ENCODE results near the gene SH2D2A.

The SH2D2A gene

GRCh38 chr1:156816561-156817328 is at the start of gene SH2D2A:
Gene SH2D2A, minus strand, starts transcription at chr1:156816848. Its CDS starts 140 bp downstream, at chr1:156816708.
- DNase-seq (ENCODE audit: low read depth): no peak

DNA sequence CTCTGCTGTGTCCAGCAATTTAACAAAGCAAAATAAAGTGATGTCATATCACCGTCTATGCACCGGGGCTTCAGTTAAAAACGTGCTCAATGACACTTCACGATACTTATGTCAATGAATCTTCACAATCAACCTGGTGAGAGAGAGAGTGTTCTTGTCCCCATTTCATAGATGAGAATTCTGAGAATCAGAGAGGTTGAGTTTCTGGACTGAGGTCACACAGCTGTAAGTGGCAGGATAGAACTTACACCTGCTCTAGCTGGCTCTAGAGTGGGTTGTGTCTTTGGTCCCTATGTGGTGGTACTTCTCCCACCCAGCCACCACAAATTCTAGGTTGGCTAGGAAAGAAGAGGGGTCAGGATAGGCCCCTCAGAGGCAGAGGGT is 49.2 kb upstream of the SH2D2A start:
- DNase-seq (ENCODE audit: low read depth): no peak

GRCh38 chr1:156865258-156865657 is 48.6 kb upstream of the SH2D2A start:
- no peak for DNase-seq (ENCODE audit: low read depth)

DNA sequence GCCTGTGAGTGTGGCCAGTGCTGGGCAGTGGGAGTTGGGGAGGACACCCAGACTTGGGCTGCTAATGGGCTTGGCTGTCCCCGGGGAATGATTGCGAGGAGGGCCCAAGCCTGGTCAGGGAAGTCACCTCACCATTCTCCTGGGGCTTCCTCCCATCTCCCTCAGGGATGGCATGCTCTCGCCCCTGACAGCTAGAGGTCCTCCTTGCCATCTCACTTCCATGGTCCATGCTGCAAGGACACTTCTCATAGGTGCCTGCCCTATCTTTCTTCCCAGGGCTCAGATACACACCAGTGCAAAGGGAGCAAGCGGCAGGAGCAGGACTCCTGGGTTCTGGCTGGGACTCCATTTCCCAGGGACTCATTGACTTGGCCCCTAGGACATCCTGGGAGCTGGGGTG is 48.1 kb upstream of the SH2D2A start:
- DNase-seq (ENCODE audit: low read depth): no peak

DNA sequence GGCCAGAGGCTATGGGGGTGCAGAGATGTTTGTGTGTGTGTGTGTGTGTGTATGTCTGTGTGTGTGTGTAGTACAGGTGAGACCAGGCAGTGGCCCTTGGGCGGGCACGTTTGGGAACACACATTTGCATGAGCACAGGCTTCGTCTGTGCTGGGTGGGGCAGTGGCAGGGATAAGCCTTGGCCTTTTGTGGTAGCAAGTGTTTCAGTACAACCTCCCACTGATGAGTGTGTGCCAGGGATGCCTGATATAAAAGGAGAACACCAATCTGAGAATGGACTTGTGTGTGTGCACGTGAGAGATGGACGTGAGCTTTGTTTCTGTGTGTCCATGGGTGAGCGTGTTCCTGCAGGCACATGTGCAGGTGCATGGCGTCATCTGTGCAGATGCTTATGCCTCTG is 47.0 kb upstream of the SH2D2A start:
- DNase-seq (ENCODE audit: low read depth): no peak

DNA sequence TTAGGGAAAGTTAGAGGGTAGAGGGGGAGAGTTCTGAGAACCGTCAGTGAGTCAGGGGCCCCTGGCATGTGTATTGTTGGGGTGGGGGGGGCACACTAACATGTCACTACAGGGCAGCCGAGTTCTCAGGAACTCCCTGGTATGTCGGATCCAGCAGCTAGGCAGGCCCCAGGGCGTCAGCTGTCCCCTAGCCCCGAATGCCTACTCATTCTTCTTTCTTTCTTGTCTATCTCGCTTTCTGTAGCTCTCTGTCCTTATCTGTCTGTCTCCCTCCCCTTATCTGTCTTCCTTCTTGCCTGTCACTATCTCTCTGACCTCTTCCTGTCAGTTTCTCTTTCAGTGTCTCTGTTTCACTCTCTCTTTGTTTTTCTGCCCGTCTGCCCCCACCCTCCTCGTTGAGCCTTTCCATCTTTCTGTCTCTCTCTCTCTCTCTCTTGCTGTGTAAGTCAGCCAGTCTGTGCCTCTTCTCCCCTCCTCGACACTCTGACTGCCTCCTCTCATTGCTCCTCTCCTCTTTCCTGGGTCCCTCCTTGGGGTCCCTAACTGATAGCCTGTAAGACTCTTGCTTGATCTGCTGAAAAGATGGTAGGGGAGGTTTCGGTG is 46.5 kb upstream of the SH2D2A start:
- no peak for DNase-seq (ENCODE audit: low read depth)

- no peak for DNase-seq (ENCODE audit: low read depth)
Observed at GRCh38 chr1:156862584-156862983, 45.9 kb upstream of the SH2D2A start.

GRCh38 chr1:156860628-156861423 is 44.2 kb upstream of the SH2D2A start, which contains the start of gene NTRK1:
Gene NTRK1, plus strand, starts transcription at chr1:156860865. Its CDS starts 70 bp downstream, at chr1:156860935.
- no peak for DNase-seq (ENCODE audit: low read depth)

DNA sequence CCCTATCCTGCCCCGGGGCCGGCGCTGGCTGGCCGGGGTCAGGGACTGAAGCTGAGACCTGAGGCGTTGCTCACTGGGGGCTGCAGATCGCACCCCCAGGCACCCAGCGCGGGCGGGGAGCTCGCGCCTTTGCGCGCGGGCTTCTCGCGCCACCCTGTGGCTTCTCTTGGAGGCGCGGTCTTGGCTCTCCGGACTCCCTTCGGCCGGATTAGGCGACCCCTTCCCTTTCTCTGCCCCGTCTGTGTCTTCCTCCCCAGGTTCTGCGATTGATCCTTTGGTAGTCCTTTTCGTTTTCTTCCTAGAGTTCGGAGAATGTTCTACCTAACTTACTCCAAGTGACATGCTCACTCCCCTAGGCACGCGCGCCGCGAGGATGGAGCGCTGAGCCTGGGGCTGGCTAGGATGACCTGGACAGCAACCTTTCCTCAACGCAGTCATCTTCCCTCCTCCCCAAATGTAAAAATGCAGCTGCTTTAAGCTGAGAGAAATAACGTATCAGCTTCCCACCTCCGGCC is 43.5 kb upstream of the SH2D2A start:
- DNase-seq (ENCODE audit: low read depth): no peak

GRCh38 chr1:156859523-156860112 is 43.0 kb upstream of the SH2D2A start:
- no peak for DNase-seq (ENCODE audit: low read depth)

DNA sequence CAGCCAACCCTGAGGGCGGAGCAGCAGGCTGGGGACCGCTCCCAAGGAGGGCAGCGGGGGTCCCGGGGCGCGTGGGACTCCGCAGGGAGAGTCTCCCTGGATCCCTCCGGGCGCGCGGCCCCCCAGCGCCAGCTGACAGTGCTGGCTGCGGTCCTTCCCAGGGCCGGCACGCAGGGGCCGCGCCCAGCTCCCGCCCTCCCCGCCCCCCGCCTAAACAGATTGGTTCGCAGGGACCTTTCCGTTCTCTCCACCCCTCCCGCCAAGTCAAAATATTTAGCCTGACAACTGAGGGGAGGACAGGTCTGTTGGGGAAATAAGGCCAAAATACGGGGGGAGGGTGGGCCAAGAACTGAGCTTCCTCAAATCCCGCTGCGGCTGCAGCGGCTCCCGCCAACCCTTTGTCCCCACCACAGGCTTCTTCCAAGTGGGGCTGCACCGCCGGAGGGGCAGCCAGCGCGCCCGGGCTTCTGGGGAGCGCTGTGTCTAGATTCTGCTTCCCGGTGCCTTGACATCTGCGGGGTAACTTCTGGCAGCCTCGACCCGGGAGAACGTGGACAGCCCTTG is 42.4 kb upstream of the SH2D2A start, which contains the start of gene INSRR:
Gene INSRR, minus strand, starts transcription at position 159 of the 564 bp plus-strand sequence. CDS start 496 bp downstream, outside the sequence.
- DNase-seq (ENCODE audit: low read depth): no peak

GRCh38 chr1:156858555-156858956 is 41.9 kb upstream of the SH2D2A start:
- DNase-seq (ENCODE audit: low read depth): no peak

- DNase-seq (ENCODE audit: low read depth): no peak
Observed at GRCh38 chr1:156857532-156857931, 40.9 kb upstream of the SH2D2A start.

DNA sequence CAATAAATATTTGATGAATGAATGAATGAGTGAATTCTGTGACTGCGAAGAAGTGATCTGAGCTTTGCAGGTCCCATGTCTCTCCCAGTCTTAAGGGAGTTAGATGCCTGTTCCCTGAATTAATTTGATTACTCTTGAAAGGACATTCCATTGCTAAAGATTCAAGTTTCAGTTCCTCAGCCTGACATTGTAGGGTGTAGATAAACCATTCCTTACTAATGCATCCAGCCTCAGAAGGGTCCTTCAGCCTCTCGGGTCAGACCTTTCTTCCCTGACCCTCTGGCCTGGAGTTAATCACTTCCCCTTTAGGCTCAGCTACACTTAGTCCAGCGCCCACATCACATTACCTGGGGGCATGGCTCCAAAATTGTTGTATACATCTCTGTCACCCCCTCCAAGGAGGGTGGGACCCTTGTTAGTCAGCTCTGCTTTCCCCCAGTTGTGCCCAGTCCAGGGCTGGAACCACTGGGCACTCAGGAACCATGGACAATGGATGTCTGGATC is 39.7 kb upstream of the SH2D2A start:
- no peak for DNase-seq (ENCODE audit: low read depth)

GRCh38 chr1:156854634-156855033 is 38.0 kb upstream of the SH2D2A start:
- no peak for DNase-seq (ENCODE audit: low read depth)

GRCh38 chr1:156853761-156854160 is 37.1 kb upstream of the SH2D2A start:
- no peak for DNase-seq (ENCODE audit: low read depth)

- DNase-seq (ENCODE audit: low read depth): peak; percentile 21
Observed at GRCh38 chr1:156852418-156852874, 35.8 kb upstream of the SH2D2A start.

DNA sequence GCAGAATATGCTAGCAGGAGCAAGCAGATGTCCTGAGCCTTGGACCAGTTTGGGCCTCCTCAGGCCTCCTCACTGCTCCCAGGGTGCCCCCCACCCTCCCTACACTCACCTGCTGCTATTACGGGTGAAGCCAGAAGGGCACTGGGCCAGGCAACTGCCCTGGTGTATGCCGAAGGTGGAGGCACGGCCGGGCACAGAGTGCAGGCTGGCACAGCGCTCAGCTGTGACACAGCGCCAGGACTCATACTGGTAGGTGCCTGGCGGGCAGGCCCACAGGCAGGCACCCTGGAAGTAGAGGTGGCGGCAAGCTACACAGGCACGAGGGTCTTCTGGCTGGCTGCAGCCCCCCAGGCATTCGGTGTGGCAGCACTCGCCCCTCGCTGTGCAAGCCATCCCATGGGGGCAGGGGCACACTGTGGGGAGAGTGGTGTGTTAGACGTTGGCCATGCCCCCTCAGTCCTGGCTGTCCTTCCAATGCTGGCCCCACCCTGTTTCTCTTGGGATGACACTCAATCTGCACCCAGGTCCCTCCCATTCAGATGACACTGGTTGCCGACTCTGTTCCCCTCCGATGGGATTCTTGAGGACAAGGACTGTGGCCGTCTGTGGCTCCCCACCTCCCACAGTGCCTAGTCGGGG is 35.2 kb upstream of the SH2D2A start:
- no peak for DNase-seq (ENCODE audit: low read depth)

- DNase-seq (ENCODE audit: low read depth): no peak
Observed at GRCh38 chr1:156849151-156849496, 32.5 kb upstream of the SH2D2A start.

DNA sequence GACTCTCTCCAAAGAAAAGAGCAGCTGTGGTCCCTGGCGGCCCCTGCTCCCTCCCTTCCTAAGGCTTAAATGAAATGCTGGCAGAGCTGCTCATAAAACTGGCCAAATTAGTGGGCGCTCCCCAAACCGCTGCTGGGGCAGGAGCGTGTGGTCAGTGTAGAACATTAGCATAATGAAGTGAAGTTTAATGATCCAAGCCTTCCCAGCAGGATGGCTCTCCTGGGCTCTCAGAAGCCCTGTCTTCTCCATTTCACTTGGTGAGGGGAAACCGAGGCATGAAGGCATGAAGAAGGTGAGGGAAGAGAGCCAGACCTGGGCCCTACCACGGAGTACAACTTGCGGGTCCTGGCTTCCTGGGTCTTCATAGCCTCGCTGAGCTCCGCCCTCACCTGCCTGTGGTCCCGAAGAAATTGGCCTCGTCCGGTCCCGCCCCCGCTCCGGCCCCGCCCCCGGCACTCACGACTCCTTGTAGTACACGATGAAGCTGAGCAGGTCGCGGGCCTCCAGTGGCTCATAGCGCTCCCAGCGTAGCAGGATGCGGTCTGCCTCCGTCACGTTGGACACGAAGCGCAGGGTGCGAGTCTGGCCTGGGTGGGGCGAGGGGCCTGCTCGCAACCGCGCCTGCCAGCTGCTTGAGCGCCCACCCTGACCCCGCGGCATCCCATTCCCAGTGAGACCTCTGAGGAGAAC is 32.0 kb upstream of the SH2D2A start:
- no peak for DNase-seq (ENCODE audit: low read depth)
